ENCODE results near the gene PDE6B.

GRCh38 chr4:659851-660250, 34.5 kb downstream of the PDE6B start:
- TF ChIP-seq POLR2AphosphoS5 (IDR thresholded peaks at IDR 0.05; ENCODE audit: borderline replicate concordance, low read depth, low read length) (no peak), EZH2 (IDR thresholded peaks at IDR 0.05) (no peak), FOXP2 (optimal IDR thresholded peaks at IDR 0.05; ENCODE audit: control extremely low read depth, extremely low read length, insufficient read depth) (no peak)
